Measurements from ENCODE around the gene PRM3.
"Not testable (repeated sequence)": the region's sequence is repeated elsewhere in the genome, so short reads cannot be mapped to it uniquely, and the experiment has no call there.

PRM3 gene

GRCh38 chr16:11303405-11304138, 30.1 kb upstream of the PRM3 start:
- peak; percentile 47 for DNase-seq

DNA sequence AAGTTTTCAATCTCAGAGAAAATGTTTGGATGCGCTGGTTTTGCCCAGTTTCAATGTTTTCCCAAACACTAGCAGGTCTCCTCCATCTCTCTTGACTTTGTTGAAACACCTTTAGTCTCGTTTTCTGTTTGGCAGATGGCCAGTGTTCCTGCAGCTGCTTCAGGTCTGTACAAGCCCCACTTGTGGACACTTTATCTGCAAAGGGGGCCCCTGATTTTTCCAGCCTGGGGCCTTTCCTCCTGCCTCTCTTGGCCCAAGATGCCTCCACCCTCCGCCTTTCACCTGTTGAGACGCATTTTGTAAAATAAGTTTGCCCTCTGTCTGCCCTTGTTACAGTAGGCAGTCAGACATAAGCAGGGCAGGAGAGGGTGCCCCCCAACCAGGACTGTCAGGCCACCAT, 29.5 kb upstream of the PRM3 start:
- DNase-seq, result peak; percentile 37

GRCh38 chr16:11301645-11302501, 28.4 kb upstream of the PRM3 start:
- DNase-seq, result no peak

DNA sequence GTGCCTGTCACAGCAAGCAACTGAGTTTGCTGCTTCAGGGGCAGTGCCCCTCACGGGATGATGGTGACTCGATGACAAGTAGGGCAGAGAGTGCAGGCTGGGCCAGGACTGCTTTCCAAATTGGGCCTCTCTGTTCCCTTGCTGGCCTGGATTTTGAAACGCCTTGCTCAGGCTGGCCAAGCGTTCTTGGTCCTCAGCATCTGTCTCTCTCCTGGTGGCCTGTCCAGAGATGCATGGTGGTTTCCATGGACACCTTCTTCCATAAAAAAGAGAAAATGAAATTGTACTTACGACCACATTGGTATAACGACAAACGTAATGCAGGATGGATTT, 27.1 kb upstream of the PRM3 start:
- DNase-seq, result no peak

DNA sequence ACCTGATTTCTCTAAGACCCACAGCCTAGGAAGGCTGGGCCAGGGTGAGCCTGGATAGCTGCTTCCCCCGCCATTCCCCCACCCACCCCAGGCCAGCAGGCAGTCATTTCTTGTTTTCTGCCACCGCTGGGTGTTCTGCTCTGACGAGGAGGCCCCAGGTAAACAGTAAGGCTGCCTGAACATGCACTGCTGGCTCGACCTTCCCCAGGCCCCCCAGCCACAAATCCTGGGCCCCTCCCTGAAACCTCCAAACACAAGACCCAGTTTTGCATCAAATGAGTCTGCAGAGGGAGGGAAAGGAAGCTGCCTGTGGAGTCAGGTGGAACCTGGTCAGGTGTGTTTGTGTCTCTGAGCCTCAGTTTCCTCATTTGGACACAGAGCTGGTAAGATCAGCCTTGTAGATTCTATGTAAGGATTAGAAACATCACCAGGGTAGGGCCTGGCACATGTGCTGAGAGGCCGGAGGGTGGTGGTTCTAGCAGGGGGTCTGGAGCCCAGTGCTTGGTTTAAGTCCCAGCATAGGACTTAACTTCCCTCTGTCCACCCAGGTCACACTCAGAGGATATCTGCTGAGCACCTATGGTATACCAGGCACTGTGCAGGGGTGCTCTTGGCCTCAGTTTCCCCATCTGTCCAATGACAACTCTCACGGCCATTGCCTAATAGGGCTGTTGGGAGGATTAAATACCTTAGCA, 26.6 kb upstream of the PRM3 start:
- DNase-seq, result no peak

DNA sequence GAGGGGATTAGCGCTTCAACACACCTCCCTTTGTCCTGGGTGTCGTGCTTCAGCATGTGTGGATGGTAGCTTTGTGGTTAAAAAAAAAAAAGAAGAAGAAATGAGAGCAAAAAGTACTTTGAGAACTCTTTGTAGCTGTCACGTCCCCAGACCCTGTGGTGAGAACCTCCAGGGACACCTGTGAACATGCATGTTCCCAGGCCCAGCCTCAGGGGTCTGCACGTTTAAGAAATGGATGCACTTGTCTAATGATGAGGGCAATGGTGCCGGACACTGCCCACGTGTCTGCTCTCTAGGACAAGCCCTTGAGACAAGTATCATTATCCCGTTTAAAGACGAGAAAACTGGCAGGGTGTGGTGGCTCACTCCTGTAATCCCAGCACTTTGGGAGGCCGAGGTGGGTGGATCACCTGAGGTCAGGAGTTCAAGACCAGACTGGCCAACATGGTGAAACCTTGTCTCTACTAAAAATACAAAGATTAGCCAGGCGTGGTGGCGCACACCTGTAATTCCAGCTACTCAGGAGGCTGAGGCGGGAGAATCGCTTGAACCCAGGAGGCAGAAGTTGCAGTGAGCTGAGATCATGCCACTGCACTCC, 25.6 kb upstream of the PRM3 start:
- not testable (repeated sequence) for DNase-seq

DNA sequence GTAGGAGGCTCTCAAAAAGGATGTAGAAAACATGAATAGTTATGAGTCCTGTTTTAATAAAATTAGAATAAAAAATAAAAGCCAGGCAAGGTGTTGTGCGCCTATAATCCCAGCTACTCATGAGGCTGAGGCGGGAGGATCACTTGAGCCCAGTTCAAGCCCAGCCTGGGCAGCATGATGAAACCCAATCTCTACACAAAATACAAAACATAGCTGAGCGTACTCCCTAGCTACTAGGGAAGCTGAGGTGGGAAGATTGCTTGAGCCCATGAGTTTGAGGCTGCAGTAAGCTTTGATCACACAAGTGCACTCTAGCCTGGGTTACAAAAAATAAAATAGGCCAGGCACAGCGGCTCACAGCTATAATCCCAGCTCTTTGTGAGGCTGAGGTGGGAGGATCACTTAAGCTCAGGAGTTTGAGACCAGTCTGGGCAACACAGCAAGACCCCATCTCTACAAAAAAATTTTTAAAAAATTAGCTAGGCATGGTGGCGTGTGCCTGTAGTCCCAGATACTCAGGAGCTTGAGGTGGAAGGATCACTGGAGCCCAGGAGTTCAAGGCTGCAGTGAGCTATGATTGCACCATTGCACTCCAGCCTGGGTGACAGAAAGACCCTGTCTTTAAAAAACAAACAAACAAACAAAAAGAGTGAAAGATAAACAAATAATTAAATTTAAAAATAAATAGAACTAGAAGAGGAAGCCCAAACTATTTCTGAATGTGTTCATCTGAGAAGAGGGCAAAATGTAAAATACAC, 24.9 kb upstream of the PRM3 start:
- no peak for DNase-seq

- peak; percentile 70 for DNase-seq
These were observed 24.2 kb upstream of the PRM3 start for GRCh38 chr16:11297492-11298142.

DNA sequence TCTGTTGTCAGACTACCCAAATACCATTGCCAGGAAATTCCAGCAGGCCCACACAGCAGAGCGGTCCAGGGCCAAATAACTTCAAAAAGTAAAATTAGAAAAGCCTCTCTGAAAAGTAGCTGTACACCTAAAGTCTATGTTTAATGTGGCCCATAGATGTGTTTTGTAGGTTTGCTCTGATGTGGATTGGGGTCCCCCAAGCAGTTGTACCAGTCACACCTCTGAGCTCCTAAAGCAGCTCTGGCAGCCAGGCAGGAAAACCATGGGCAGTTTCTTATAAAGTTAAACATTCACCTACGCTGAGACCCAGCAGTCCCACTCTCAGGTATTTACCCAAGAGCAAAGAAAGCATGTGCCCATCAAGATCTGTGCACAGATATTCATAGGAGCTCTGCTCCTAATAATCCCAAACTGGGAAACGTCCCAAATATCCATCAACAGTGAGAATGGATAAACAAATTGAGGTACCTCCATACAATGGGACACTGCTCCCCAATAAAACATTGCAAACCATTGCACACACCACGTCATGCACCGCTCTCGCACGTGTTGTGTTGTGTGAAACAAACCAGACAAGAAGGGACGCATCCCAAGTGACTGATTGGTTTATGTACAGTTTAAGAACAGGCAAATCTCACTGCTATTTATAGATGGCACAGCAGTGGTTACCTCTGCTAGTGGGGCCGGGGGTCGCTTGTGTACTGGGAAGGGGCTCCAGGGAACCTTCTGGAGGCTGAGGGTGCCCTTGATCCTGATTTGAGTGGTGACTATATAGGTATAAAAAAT, 23.5 kb upstream of the PRM3 start:
- DNase-seq, result peak; percentile 56

GRCh38 chr16:11296351-11296705, 22.9 kb upstream of the PRM3 start:
- no peak for DNase-seq

DNA sequence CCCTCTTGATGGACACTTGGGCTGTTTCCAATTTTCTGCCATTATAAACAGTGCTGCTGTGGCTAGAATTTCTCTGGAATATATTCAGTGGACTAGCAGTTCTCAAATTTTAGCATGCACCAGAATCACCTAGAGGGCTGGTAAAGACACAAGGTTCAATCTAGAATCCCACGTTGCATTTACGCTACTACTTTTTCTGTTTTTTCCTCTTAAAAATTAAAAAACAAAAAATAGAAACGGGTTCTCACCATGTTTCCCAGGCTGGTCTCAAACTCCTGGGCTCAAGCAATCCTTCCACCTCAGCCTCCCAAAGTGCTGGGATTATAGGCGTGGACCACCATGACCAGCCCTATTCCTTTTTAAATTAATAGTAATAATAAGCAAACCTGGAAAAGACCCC, 22.2 kb upstream of the PRM3 start:
- no peak for DNase-seq

- no peak for DNase-seq
These were observed 18.8 kb upstream of the PRM3 start for GRCh38 chr16:11292076-11292748.

DNA sequence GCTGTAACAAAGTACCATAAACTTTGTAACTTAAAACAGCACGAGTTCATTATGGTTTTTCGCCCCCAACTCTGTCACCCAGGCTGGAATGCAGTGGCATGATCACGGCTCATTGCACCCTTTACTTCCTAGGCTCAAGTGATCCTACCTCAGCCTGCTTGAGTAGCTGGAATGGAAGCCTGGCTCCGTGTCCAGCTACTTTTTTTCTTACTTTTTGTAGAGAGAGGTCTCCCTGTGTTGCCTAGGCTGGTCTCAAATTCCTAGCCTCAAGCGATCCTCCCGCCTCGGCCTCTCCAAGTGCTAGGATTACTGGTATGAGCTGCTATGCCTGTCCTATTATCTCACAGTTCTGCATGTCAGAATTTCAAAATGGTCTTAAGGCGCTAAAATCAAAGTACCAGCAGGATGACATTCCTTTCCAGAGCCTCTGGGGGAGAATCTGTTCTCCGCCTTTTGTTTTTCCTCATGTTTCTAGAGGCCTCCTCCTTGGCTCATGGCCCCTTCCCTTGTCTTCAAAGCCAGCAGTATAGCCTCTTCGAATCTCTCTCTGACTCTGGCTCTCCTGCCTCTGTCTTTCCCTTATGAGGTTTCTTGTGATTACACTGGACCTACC, 17.8 kb upstream of the PRM3 start:
- DNase-seq, result peak; percentile 55

- DNase-seq, result no peak
These were observed 16.9 kb upstream of the PRM3 start for GRCh38 chr16:11290102-11290893.

DNA sequence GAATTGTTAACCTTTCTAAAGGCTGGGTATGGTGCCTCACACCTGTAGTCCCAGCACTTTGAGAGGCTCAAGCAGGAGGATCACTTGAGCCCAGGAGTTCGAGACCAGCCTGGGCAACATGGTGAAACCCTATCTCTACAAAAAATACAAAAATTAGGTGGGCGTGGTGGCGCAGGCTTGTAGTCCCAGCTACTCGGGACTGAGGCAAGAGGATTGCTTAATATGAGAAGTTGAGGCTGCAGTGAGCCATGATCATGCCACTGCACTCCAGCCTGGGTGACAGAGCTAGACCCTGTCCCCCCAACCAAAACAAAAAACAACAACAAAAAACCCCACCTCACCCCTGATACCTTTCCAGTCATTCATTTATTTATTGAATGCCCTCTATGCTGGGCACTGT, 16.3 kb upstream of the PRM3 start:
- DNase-seq, result not testable (repeated sequence)

DNA sequence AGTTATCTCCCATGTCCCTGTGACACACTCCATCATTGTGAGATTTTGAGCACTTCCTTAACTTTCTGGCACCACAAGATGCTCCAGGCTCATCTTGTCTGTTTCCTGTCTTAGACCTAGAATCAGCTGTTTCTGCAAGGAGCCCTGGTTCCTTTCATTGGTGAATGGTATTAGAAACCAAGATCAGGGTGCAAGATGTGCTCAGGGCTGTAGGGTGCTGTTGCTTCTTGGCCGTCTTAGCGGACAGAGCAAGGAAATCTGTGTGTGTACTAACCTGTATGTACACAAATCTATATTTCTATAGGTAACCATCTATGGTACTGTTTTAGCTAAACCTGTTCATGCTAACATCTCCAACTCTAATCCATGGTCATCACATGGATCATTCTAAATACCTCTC, 15.8 kb upstream of the PRM3 start:
- DNase-seq, result no peak

DNA sequence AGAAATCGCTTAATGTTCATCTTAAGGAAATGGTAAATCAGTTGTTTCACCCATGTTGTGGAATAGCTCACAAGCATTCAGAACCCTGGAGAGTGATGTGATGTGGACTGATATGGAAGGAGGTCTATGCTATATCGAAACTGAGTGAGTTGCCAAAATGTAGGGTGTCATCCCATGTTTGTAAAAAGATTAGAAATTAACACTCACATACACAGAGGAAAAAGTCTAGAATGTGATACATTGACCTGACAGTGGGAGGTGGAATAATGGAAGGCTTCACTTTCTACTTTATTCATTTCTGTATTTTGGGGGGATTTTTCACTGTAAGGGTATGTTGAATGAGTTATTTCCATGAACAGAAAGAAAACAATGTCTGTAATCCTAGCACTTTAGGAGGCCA, 12.4 kb upstream of the PRM3 start:
- DNase-seq, result no peak

DNA sequence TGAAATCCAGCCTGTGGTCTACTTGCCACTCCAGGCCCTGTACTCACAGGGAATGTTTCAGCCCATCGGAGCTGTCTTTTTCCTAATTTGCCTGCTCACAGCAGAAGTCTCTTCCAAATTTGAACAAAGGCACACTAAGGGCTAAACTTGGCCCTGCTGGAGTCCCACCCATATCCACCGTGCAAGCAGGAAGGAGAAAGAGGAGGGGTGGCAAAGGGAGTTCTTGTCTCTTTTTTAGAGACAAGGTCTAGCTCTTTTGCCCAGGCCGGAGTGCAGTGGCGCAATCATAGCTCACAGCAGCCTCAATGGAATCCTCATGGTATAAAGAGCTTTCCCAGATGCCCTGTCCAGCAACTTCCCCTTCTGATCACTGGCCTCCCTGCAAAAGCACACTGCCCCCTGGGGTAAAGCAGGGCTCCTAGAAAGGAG, 10.4 kb upstream of the PRM3 start:
- no peak for DNase-seq

Data from right kidney (tissue), 1 donor.